T-helper 2 cell treated with Interferon-gamma antibody and Interleukin-4, amounts not matched to agents 5 μg/mL and 100 μg/mL, for 36 hours (primary cell): Measurements from ENCODE around the gene HIF1A.
"Not testable (repeated sequence)": the region's sequence is repeated elsewhere in the genome, so short reads cannot be mapped to it uniquely, and the experiment has no call there.

Experiments
- DNase-seq: peaks from one replicate; pipeline ENCODE4 v3.0.0; 2021; ENCODE audit warnings: low spot score
- H3K27ac Mint-ChIP-seq: one replicate; pipeline ENCODE4 v1.8.0; 2021; ENCODE audit warnings: mild to moderate bottlenecking, mixed read lengths
- H3K27me3 Mint-ChIP-seq: one replicate; pipeline ENCODE4 v1.8.0; 2021; ENCODE audit warnings: low read depth, mixed read lengths
- H3K36me3 Mint-ChIP-seq: one replicate; pipeline ENCODE4 v1.8.0; 2021; ENCODE audit warnings: low read depth, mixed read lengths
- H3K4me1 Mint-ChIP-seq: one replicate; pipeline ENCODE4 v1.8.0; 2021; ENCODE audit warnings: low read depth, mixed read lengths
- H3K4me3 Mint-ChIP-seq: one replicate; pipeline ENCODE4 v1.8.0; 2022; ENCODE audit warnings: mild to moderate bottlenecking, moderate library complexity, mixed read lengths
- H3K9me3 Mint-ChIP-seq: one replicate; pipeline ENCODE4 v1.8.0; 2021; ENCODE audit warnings: mixed read lengths

The HIF1A gene

GRCh38 chr14:61694830-61695694 is at the start of gene HIF1A:
TSS of gene HIF1A (plus strand) at chr14:61695513. CDS start at chr14:61695805, 292 bp downstream.
- Mint-ChIP-seq H3K27ac (peak within 1 kb of the TSS; percentile 96), H3K4me1 (peaks cover 41% of the 10 kb centered on the region)

DNA sequence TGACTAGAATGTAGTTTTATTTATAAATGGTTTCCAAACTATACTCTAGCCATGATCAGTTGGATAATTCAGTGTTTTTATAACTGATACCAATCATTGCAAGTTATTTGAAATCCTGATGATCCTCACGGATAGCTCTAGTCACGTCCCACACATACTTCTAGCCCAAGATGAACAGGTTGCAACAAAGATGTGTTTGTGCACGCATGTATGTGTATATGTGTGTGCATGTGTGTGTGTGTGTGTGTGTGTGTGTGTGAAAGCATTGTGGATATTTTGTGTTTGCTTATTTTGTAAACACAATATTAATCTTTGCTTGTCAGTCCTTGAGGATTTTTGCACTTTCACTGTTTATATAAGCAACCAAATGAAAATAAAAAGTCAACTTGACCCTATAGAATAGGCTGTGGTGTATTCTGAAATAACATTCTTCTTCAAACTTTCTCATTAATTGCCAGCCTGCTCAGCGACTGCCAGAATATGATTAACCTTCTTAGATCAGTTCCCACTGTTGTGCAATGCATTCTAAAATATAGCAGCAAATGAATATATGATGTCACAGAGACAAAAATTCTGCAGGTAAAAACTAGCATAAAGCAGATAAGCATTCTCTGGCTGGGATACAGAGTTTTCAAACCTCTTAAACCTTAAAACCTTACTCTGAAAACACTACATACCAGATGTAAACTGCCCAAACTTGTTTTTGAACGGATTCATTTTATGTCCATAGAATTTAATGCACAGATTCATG is 48.8 kb upstream of the HIF1A start:
- H3K9me3 Mint-ChIP-seq: no peaks in the 10 kb centered on the region
- no peak for DNase-seq
- no peak overlapping the region for H3K27ac Mint-ChIP-seq
- no peak overlapping the region for H3K4me3 Mint-ChIP-seq
- peaks cover 32% of the 10 kb centered on the region for H3K4me1 Mint-ChIP-seq
- no peaks in the 10 kb centered on the region for H3K36me3 Mint-ChIP-seq
- no peaks in the 10 kb centered on the region for H3K27me3 Mint-ChIP-seq

More at GRCh38 chr14:61694830-61695694, at the start of gene HIF1A:
- Mint-ChIP-seq H3K36me3 (peaks cover 23% of the 10 kb centered on the region), H3K9me3 (peaks cover 8% of the 10 kb centered on the region), H3K4me3 (peak within 1 kb of the TSS; percentile 98), H3K27me3 (no peaks in the 10 kb centered on the region)
- DNase-seq: peak; percentile 97

GRCh38 chr14:61647704-61648103 is 47.6 kb upstream of the HIF1A start:
- no peak for DNase-seq
- no peak overlapping the region for H3K27ac Mint-ChIP-seq
- H3K27me3 Mint-ChIP-seq: peaks cover 6% of the 10 kb centered on the region
- no peaks in the 10 kb centered on the region for H3K9me3 Mint-ChIP-seq
- H3K4me3 Mint-ChIP-seq: no peak overlapping the region
- H3K4me1 Mint-ChIP-seq: peaks cover 35% of the 10 kb centered on the region
- H3K36me3 Mint-ChIP-seq: no peaks in the 10 kb centered on the region

- Mint-ChIP-seq H3K27ac (no peak overlapping the region), H3K36me3 (no peaks in the 10 kb centered on the region), H3K4me3 (no peak overlapping the region), H3K9me3 (no peaks in the 10 kb centered on the region), H3K4me1 (peaks cover 35% of the 10 kb centered on the region), H3K27me3 (peaks cover 7% of the 10 kb centered on the region)
- DNase-seq: no peak
Observed at GRCh38 chr14:61648377-61648776, 46.9 kb upstream of the HIF1A start.

- no peak for DNase-seq
- Mint-ChIP-seq H3K27me3 (peaks cover 7% of the 10 kb centered on the region), H3K4me3 (peak overlapping the region; percentile 19), H3K36me3 (no peaks in the 10 kb centered on the region), H3K27ac (no peak overlapping the region), H3K9me3 (no peaks in the 10 kb centered on the region), H3K4me1 (peaks cover 37% of the 10 kb centered on the region)
Observed at GRCh38 chr14:61649283-61649682, 46.0 kb upstream of the HIF1A start.

GRCh38 chr14:61651355-61651754 is 44.0 kb upstream of the HIF1A start:
- H3K9me3 Mint-ChIP-seq: no peaks in the 10 kb centered on the region
- H3K27me3 Mint-ChIP-seq: peaks cover 7% of the 10 kb centered on the region
- no peak overlapping the region for H3K4me3 Mint-ChIP-seq
- no peak for DNase-seq
- H3K4me1 Mint-ChIP-seq: peaks cover 44% of the 10 kb centered on the region
- no peaks in the 10 kb centered on the region for H3K36me3 Mint-ChIP-seq
- no peak overlapping the region for H3K27ac Mint-ChIP-seq

DNA sequence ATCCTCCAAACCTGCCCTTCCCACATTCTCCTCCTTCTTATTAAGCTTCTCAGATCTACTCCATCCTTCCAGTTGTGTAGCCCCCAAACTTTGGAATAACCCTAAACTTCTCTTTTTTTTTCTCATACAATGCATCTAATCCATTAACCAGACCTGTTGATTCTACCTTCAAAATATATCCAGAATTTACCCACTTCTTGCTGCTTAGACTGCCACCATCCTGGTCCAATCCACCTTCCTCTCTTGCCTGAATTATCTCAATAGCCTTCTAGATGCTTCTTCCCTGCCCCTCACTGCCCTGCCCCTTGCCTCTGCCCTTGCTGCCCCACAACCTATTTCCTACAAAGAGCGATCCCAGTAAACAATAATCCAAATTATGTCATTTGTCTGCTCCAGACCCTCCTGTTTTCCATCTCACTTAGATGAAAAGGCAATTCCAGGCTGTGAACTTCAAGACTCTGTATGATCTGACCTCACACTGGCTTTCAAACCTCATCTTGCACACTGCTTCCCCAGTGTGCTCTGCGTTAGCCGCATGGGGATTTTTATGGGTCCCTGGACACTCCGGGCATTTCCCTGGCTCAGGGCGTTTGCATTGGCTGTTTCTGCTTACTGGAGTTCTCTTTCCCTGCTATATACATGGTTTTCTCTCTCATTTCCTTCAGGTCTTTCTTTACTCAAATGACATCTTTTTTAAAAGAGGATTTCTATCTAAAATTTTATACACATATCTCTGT is 42.6 kb upstream of the HIF1A start:
- H3K36me3 Mint-ChIP-seq: peaks cover 4% of the 10 kb centered on the region
- H3K4me3 Mint-ChIP-seq: no peak overlapping the region
- peaks cover 7% of the 10 kb centered on the region for H3K27me3 Mint-ChIP-seq
- no peak overlapping the region for H3K27ac Mint-ChIP-seq
- H3K4me1 Mint-ChIP-seq: peaks cover 53% of the 10 kb centered on the region
- H3K9me3 Mint-ChIP-seq: peaks cover 7% of the 10 kb centered on the region
- no peak for DNase-seq

DNA sequence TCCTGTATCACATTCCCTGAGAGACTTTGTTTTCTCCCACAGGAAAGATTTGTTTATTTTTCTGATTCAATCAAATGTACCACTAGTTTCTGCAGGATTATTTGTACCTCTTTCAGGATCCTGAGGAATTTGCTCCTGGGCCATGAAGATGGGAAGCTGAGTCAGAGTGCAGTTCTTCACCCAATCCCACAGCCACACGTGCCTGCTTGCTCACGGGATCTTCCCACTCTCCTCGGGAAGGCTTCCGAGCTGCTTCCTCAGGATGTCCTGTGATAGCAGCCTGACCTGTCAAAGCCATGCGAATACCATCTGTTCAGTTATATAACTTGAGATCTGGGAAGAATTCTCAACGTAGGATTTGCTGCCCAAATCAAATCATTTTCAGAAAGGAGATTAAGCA is 41.8 kb upstream of the HIF1A start:
- Mint-ChIP-seq H3K27me3 (peaks cover 7% of the 10 kb centered on the region), H3K4me1 (peaks cover 48% of the 10 kb centered on the region), H3K36me3 (peaks cover 6% of the 10 kb centered on the region)

GRCh38 chr14:61654026-61654425 is 41.3 kb upstream of the HIF1A start:
- DNase-seq: no peak
- peaks cover 47% of the 10 kb centered on the region for H3K4me1 Mint-ChIP-seq
- H3K27me3 Mint-ChIP-seq: peaks cover 7% of the 10 kb centered on the region
- H3K36me3 Mint-ChIP-seq: peaks cover 10% of the 10 kb centered on the region
- H3K9me3 Mint-ChIP-seq: peaks cover 7% of the 10 kb centered on the region
- H3K4me3 Mint-ChIP-seq: no peak overlapping the region
- no peak overlapping the region for H3K27ac Mint-ChIP-seq

More for the DNA sequence above, 41.8 kb upstream of the HIF1A start:
- Mint-ChIP-seq H3K9me3 (peaks cover 7% of the 10 kb centered on the region), H3K4me3 (no peak overlapping the region), H3K27ac (no peak overlapping the region)
- DNase-seq: no peak

DNA sequence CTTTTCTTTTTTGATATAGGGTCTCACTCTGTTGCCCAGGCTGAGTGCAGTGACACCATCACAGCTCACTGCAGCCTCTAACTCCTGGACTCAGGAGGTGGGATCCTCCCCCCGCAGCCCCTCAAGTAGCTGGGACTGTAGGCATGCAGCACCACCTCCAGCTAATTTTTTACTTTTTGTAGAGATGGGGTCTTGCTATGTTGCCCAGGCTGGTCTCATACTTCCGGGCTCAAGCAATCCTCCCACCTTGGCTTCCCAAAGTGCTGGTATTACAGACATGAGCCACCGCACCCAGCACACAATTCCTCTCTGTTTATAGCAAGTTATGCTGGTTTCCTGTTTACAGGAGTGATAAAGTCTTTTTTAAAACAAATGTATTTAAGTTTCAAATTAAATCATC is 39.5 kb upstream of the HIF1A start:
- peaks cover 54% of the 10 kb centered on the region for H3K4me1 Mint-ChIP-seq
- peaks cover 7% of the 10 kb centered on the region for H3K9me3 Mint-ChIP-seq
- peaks cover 17% of the 10 kb centered on the region for H3K36me3 Mint-ChIP-seq
- H3K27me3 Mint-ChIP-seq: peaks cover 7% of the 10 kb centered on the region
- peak overlapping the region; percentile 70 for H3K27ac Mint-ChIP-seq
- DNase-seq: no peak
- peak overlapping the region; percentile 47 for H3K4me3 Mint-ChIP-seq

DNA sequence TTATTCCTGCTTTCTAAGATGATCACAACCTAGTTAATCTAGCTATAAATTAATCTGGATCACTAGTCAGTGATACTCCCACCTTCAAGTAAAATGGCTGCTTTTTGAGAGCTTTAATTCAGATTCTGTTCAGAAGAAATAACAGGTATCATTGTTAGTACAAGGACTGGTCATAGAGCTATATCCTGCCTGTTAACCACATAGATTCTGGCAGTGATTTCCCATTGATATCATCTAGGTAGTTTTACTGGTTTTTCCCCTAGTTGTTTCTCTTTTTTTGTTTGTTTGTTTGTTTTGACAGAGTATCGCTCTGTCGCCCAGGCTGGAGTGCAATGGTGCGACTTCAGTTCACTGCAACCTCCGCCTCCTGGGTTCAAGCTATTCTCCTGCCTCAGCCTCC is 39.0 kb upstream of the HIF1A start:
- DNase-seq: no peak
- Mint-ChIP-seq H3K4me1 (peaks cover 59% of the 10 kb centered on the region), H3K27me3 (peaks cover 7% of the 10 kb centered on the region), H3K9me3 (peaks cover 7% of the 10 kb centered on the region), H3K4me3 (peak overlapping the region; percentile 47), H3K27ac (peak overlapping the region; percentile 70), H3K36me3 (peaks cover 17% of the 10 kb centered on the region)

GRCh38 chr14:61658111-61658510 is 37.2 kb upstream of the HIF1A start:
- not testable (repeated sequence) for DNase-seq, H3K4me3 Mint-ChIP-seq, H3K27ac Mint-ChIP-seq, H3K9me3 Mint-ChIP-seq, H3K27me3 Mint-ChIP-seq
- H3K4me1 Mint-ChIP-seq: peaks cover 67% of the 10 kb centered on the region
- peaks cover 19% of the 10 kb centered on the region for H3K36me3 Mint-ChIP-seq

- Mint-ChIP-seq H3K27me3 (no peaks in the 10 kb centered on the region), H3K36me3 (peaks cover 19% of the 10 kb centered on the region), H3K27ac (peak overlapping the region; percentile 96), H3K9me3 (peaks cover 7% of the 10 kb centered on the region), H3K4me1 (peaks cover 70% of the 10 kb centered on the region), H3K4me3 (no peak overlapping the region)
- no peak for DNase-seq
Observed at GRCh38 chr14:61659582-61659981, 35.7 kb upstream of the HIF1A start.
